ENCODE measurements around the gene PROM2. TPM values are rescaled to one million over a fixed set of nuclear protein-coding genes. Genes with fewer than 3 reads are reported as not detected.

Gene PROM2
- polyA plus RNA-seq, 1 donor (not counting 4 experiments of a cell fraction or from before 2014, with no cell fraction given) = 11.4 TPM

DNA sequence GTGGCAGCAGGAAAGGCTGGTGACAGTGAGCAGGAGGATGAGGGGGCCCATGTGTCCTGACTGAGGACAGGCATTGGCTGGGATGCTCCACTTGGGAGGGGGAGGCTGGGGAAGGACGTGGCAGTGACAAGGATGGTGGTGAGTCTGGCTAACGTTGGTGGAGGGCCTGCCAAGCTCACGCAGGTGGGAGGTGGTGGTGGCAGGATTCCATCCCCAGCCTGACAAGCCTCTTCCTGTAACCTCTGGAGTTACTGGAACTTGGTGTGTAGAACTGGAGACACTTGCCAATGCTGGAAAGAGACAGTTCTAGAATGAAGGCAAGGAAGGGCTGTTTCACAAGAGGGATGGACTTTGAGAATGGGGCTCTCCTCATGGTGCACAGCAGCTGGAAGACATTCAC lies 8.2 kb downstream of the PROM2 start:
- H3K9me1 ChIP-seq (ENCODE audit: control insufficient read depth, extremely low read depth, insufficient read depth, low read length) = no peaks in the 10 kb centered on the region
- FAIRE-seq = no peak
- no peak overlapping the region for H3K4me3 ChIP-seq (ENCODE audit: control insufficient read depth in 2 of 3, extremely low read depth in 1 of 3, insufficient read depth in 2 of 3, low read depth in 1 of 3, low read length in 3 of 3)
- no peak overlapping the region for H3K9ac ChIP-seq (ENCODE audit: control insufficient read depth, extremely low read depth, insufficient read depth, low read length)
- H3K27ac ChIP-seq (ENCODE audit: control insufficient read depth, insufficient read depth, low read length) = no peak overlapping the region
- H3K79me2 ChIP-seq (ENCODE audit: control insufficient read depth, insufficient read depth, low read length) = no peaks in the 10 kb centered on the region
- peaks cover 11 to 49% of the 10 kb centered on the region in 2 experiments for H3K36me3 ChIP-seq (ENCODE audit: control insufficient read depth in 2 of 2, extremely low read depth in 1 of 2, insufficient read depth in 2 of 2, low read length in 2 of 2)
- TF ChIP-seq, protein P1, sequence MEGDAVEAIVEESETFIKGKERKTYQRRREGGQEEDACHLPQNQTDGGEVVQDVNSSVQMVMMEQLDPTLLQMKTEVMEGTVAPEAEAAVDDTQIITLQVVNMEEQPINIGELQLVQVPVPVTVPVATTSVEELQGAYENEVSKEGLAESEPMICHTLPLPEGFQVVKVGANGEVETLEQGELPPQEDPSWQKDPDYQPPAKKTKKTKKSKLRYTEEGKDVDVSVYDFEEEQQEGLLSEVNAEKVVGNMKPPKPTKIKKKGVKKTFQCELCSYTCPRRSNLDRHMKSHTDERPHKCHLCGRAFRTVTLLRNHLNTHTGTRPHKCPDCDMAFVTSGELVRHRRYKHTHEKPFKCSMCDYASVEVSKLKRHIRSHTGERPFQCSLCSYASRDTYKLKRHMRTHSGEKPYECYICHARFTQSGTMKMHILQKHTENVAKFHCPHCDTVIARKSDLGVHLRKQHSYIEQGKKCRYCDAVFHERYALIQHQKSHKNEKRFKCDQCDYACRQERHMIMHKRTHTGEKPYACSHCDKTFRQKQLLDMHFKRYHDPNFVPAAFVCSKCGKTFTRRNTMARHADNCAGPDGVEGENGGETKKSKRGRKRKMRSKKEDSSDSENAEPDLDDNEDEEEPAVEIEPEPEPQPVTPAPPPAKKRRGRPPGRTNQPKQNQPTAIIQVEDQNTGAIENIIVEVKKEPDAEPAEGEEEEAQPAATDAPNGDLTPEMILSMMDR (optimal IDR thresholded peaks at IDR 0.05 in 1 of 3, IDR thresholded peaks at IDR 0.05 in 1 of 3, conservative IDR thresholded peaks at IDR 0.05 in 1 of 3; ENCODE audit: extremely low read depth in 1 of 3, insufficient read depth in 2 of 3, low read length in 3 of 3) = no peak
- TF ChIP-seq EZH2 (IDR thresholded peaks at IDR 0.05; ENCODE audit: low read length) = no peak
- H3K4me2 ChIP-seq (ENCODE audit: control insufficient read depth, extremely low read depth, insufficient read depth, low read depth, low read length) = no peak overlapping the region
- H3K4me1 ChIP-seq (ENCODE audit: control insufficient read depth, extremely low read depth, insufficient read depth, low read length) = peaks cover 14% of the 10 kb centered on the region
- H4K20me1 ChIP-seq (ENCODE audit: control insufficient read depth, extremely low read depth, insufficient read depth, low read length) = no peaks in the 10 kb centered on the region
- dilution Hi-C loops (cut with MboI; ENCODE audit: extremely low pct_ligation_motif_present, low sequenced_read_pairs) = no loop called here
- no peaks in the 10 kb centered on the region for H3K27me3 ChIP-seq (ENCODE audit: control insufficient read depth, extremely low read depth, insufficient read depth, low read length)
- no peak overlapping the region for H2AFZ ChIP-seq (ENCODE audit: control insufficient read depth, low read length)
- DNase-seq (ENCODE audit: low read depth, low spot score) = no peak
- H3K9me3 ChIP-seq (ENCODE audit: control insufficient read depth, low read depth, low read length) = no peaks in the 10 kb centered on the region

DNA sequence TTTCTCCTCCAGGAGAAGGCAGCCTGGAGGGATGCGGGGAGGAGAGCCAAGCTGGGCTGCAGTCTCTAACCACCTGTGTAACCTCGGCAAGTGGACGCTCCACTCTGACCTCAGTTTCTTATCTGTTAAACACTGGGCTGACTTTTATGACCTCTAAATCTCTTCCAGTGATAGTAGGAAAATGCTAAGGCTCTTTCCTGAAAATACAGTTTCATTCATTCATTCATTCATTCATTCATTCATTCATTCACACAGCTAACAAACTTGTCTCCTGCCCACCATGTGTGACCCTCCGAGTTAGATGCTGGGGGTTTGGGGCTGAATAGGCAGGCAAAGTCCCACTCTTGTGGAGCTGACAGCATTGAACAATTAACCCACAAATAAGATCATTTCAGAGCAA lies 9.3 kb downstream of the PROM2 start:
- peaks cover 3% of the 10 kb centered on the region for H3K4me1 ChIP-seq (ENCODE audit: control insufficient read depth, extremely low read depth, insufficient read depth, low read length)
- no peaks in the 10 kb centered on the region for H4K20me1 ChIP-seq (ENCODE audit: control insufficient read depth, extremely low read depth, insufficient read depth, low read length)
- H3K27ac ChIP-seq (ENCODE audit: control insufficient read depth, insufficient read depth, low read length) = no peak overlapping the region
- TF ChIP-seq EZH2 (IDR thresholded peaks at IDR 0.05; ENCODE audit: low read length) = no peak
- TF ChIP-seq, protein P1 (optimal IDR thresholded peaks at IDR 0.05 in 1 of 3, IDR thresholded peaks at IDR 0.05 in 1 of 3, conservative IDR thresholded peaks at IDR 0.05 in 1 of 3; ENCODE audit: extremely low read depth in 1 of 3, insufficient read depth in 2 of 3, low read length in 3 of 3) = no peak
- no peaks in the 10 kb centered on the region for H3K27me3 ChIP-seq (ENCODE audit: control insufficient read depth, extremely low read depth, insufficient read depth, low read length)
- H3K4me2 ChIP-seq (ENCODE audit: control insufficient read depth, extremely low read depth, insufficient read depth, low read depth, low read length) = no peak overlapping the region
- H3K9me1 ChIP-seq (ENCODE audit: control insufficient read depth, extremely low read depth, insufficient read depth, low read length) = no peaks in the 10 kb centered on the region
- FAIRE-seq = no peak
- no peak overlapping the region for H3K9ac ChIP-seq (ENCODE audit: control insufficient read depth, extremely low read depth, insufficient read depth, low read length)
- no peaks in the 10 kb centered on the region for H3K9me3 ChIP-seq (ENCODE audit: control insufficient read depth, low read depth, low read length)
- no peak overlapping the region for H2AFZ ChIP-seq (ENCODE audit: control insufficient read depth, low read length)
- no peaks in the 10 kb centered on the region for H3K79me2 ChIP-seq (ENCODE audit: control insufficient read depth, insufficient read depth, low read length)
- H3K36me3 ChIP-seq (ENCODE audit: control insufficient read depth in 2 of 2, extremely low read depth in 1 of 2, insufficient read depth in 2 of 2, low read length in 2 of 2) = peaks cover 11 to 58% of the 10 kb centered on the region in 2 experiments
- dilution Hi-C loops (cut with MboI; ENCODE audit: extremely low pct_ligation_motif_present, low sequenced_read_pairs) = no loop called here
- no peak for DNase-seq (ENCODE audit: low read depth, low spot score)
- H3K4me3 ChIP-seq (ENCODE audit: control insufficient read depth in 2 of 3, extremely low read depth in 1 of 3, insufficient read depth in 2 of 3, low read depth in 1 of 3, low read length in 3 of 3) = no peak overlapping the region

Data from keratinocyte (primary cell).